GM12874 (cell line): ENCODE results near the gene PRICKLE1.

ENCODE experiments used
- CTCF ChIP-seq: IDR thresholded peaks from 2 replicates; pipeline ENCODE4 v1.5.1; 2011; ENCODE audit warnings: low read depth, mild to moderate bottlenecking, control low read depth, low read length, moderate library complexity; ENCODE audit not compliant: insufficient read depth

PRICKLE1 gene

GRCh38 chr12:42459336-42459847, 130.2 kb downstream of the PRICKLE1 start:
- TF ChIP-seq CTCF, result no peak

GRCh38 chr12:42458575-42458974, 131.0 kb downstream of the PRICKLE1 start:
- TF ChIP-seq CTCF, result no peak

- no peak for TF ChIP-seq CTCF
Observed at GRCh38 chr12:42450248-42450647, 139.3 kb downstream of the PRICKLE1 start.

- TF ChIP-seq CTCF, result no peak
Observed at GRCh38 chr12:42448841-42449240, 140.7 kb downstream of the PRICKLE1 start.

GRCh38 chr12:42447371-42447786, 142.2 kb downstream of the PRICKLE1 start:
- TF ChIP-seq CTCF, result no peak

GRCh38 chr12:42446761-42447160, 142.8 kb downstream of the PRICKLE1 start:
- no peak for TF ChIP-seq CTCF

- no peak for TF ChIP-seq CTCF
Observed at GRCh38 chr12:42445891-42446290, 143.7 kb downstream of the PRICKLE1 start.
